H1 (cell line): ENCODE measurements around the gene PTEN. TPM values are rescaled to one million over a fixed set of nuclear protein-coding genes. Genes with fewer than 3 reads are reported as not detected.

ENCODE experiments used
- CTCF ChIA-PET: fragments of 300-600 bp; sonication (Branson Sonifier 250); formaldehyde crosslinking; loops from one replicate; lab custom pipeline; 2021; ENCODE audit not compliant: partially characterized antibody; lab: Charles Lee
- POLR2A ChIA-PET: fragments of 300-600 bp; sonication (Branson Sonifier 250); formaldehyde crosslinking; loops from one replicate; lab custom pipeline; 2021; ENCODE audit warnings: inconsistent platforms; ENCODE audit not compliant: partially characterized antibody; lab: Charles Lee
- DNase-seq, 2 experiments: peaks; one replicate each; pipeline versions ENCODE4 v3.0.0 to v3.0.0-alpha.2; 2010 to 2022; ENCODE audit warnings: low spot score in 2 of 2, low read depth in 1 of 2, mixed read lengths in 1 of 2
- FAIRE-seq: peaks from 2 replicates; lab custom pipeline; 2011; peaks lifted over from hg19 to GRCh38; lab: Jason Lieb, UNC
- H2AFZ ChIP-seq: 2 replicates; pipeline ENCODE4 v1.8.1; 2012; ENCODE audit warnings: low read length, inconsistent platforms
- H2AK5ac ChIP-seq: 2 replicates; pipeline ENCODE4 v1.6.1; 2013; ENCODE audit warnings: low read depth, low read length
- H2BK120ac ChIP-seq: replicated peaks from 2 replicates; pipeline ENCODE3; 2013; ENCODE audit warnings: low read depth, low read length, inconsistent platforms
- H2BK12ac ChIP-seq: 2 replicates; pipeline ENCODE4 v1.6.1; 2013; ENCODE audit warnings: low read depth, low read length
- H2BK15ac ChIP-seq: 2 replicates; pipeline ENCODE4 v1.6.1; 2013; ENCODE audit warnings: low read length
- H2BK20ac ChIP-seq: 2 replicates; pipeline ENCODE4 v1.6.1; 2013; ENCODE audit warnings: low read length
- H2BK5ac ChIP-seq: 2 replicates; pipeline ENCODE4 v1.6.1; 2013; ENCODE audit warnings: low read depth, low read length
- H3K14ac ChIP-seq: 2 replicates; pipeline ENCODE4 v1.6.1; 2013; ENCODE audit warnings: inconsistent platforms; ENCODE audit not compliant: insufficient read length
- H3K18ac ChIP-seq: 2 replicates; pipeline ENCODE4 v1.6.1; 2013; ENCODE audit warnings: low read length; ENCODE audit errors: extremely low read depth
- H3K23ac ChIP-seq: 2 replicates; pipeline ENCODE4 v1.6.1; 2013; ENCODE audit warnings: inconsistent platforms; ENCODE audit not compliant: insufficient read length
- H3K23me2 ChIP-seq: 2 replicates; pipeline ENCODE4 v1.6.1; 2013; ENCODE audit warnings: low read depth, low read length
- H3K27ac ChIP-seq: 2 replicates; pipeline ENCODE4 v1.6.1; 2011; ENCODE audit warnings: low read depth, low read length, inconsistent platforms
- H3K27me3 ChIP-seq, 4 experiments: replicated peaks in 1 of 4; 1 replicate in 1 of 4; 2 replicates in 3 of 4; pipeline versions ENCODE4 v1.6.1 to v1.8.1; 2011 to 2013; ENCODE audit warnings: low read length in 3 of 4, mild to moderate bottlenecking in 3 of 4, inconsistent platforms in 2 of 4, mixed read lengths in 2 of 4, moderate library complexity in 1 of 4; ENCODE audit not compliant: control insufficient read depth in 3 of 4, insufficient read depth in 3 of 4; ENCODE audit errors: extremely low read depth in 1 of 4
- H3K36me3 ChIP-seq, 4 experiments: 2 replicates each; pipeline versions ENCODE4 v1.6.1 to v1.8.1; 2011 to 2013; ENCODE audit warnings: mild to moderate bottlenecking in 4 of 4, low read length in 3 of 4, moderate library complexity in 2 of 4, control low read depth in 1 of 4, inconsistent platforms in 1 of 4; ENCODE audit not compliant: insufficient read depth in 4 of 4, control insufficient read depth in 2 of 4
- H3K4ac ChIP-seq: replicated peaks from 2 replicates; pipeline ENCODE3; 2013; ENCODE audit warnings: low read length, low read depth, mixed read lengths, inconsistent platforms; ENCODE audit not compliant: insufficient read length
- H3K4me1 ChIP-seq, 4 experiments: replicated peaks in 1 of 4; 1 replicate in 1 of 4; 2 replicates in 3 of 4; pipeline versions ENCODE4 v1.6.1 to v1.8.1; 2011 to 2013; ENCODE audit warnings: low read length in 3 of 4, inconsistent platforms in 2 of 4, mixed read lengths in 1 of 4; ENCODE audit not compliant: insufficient read depth in 4 of 4, control insufficient read depth in 3 of 4
- H3K4me2 ChIP-seq, 2 experiments: 2 replicates each; pipeline versions ENCODE4 v1.6.1 to v1.8.1; 2011 to 2013; ENCODE audit warnings: low read depth in 2 of 2, low read length in 2 of 2, control low read depth in 1 of 2, inconsistent platforms in 1 of 2, mild to moderate bottlenecking in 1 of 2; ENCODE audit not compliant: insufficient read depth in 1 of 2
- H3K4me3 ChIP-seq, 4 experiments: fragments of 200-600, 300-600 bp in 1 of 4; sonication (generic), shearing (Covaris generic), sonication (Bioruptor Twin) in 1 of 4; 2 replicates each; pipeline versions ENCODE4 v1.5.1 to v1.8.1; 2011 to 2016; ENCODE audit warnings: low read length in 4 of 4, low read depth in 3 of 4, control low read depth in 2 of 4, inconsistent platforms in 2 of 4, mild to moderate bottlenecking in 2 of 4, mixed read lengths in 1 of 4, moderate library complexity in 1 of 4; ENCODE audit not compliant: insufficient read depth in 2 of 4; ENCODE audit errors: extremely low read depth in 1 of 4
- H3K56ac ChIP-seq: replicated peaks from 2 replicates; pipeline ENCODE3; 2013; ENCODE audit warnings: low read depth, mild to moderate bottlenecking, mixed read lengths, low read length, inconsistent platforms; ENCODE audit not compliant: insufficient read length
- H3K79me1 ChIP-seq: 2 replicates; pipeline ENCODE4 v1.6.1; 2013; ENCODE audit warnings: low read depth, low read length, control low read depth
- H3K79me2 ChIP-seq, 2 experiments: 2 replicates each; pipeline versions ENCODE4 v1.6.1 to v1.8.1; 2012 to 2013; ENCODE audit warnings: low read length in 2 of 2, mild to moderate bottlenecking in 2 of 2, inconsistent platforms in 1 of 2; ENCODE audit not compliant: insufficient read depth in 2 of 2, control insufficient read depth in 1 of 2
- H3K9ac ChIP-seq, 4 experiments: replicated peaks in 1 of 4; 1 replicate in 1 of 4; 2 replicates in 3 of 4; pipeline versions ENCODE4 v1.6.1 to v1.8.1; 2011 to 2013; ENCODE audit warnings: low read depth in 3 of 4, low read length in 3 of 4, control low read depth in 2 of 4, mild to moderate bottlenecking in 2 of 4, moderate library complexity in 2 of 4, inconsistent platforms in 1 of 4; ENCODE audit errors: extremely low read depth in 1 of 4
- H3K9me3 ChIP-seq, 2 experiments: 2 replicates each; pipeline versions ENCODE4 v1.6.1 to v1.8.1; 2012 to 2013; ENCODE audit warnings: mild to moderate bottlenecking in 2 of 2, moderate library complexity in 2 of 2, control low read depth in 1 of 2, inconsistent platforms in 1 of 2, low read depth in 1 of 2, low read length in 1 of 2, mixed read lengths in 1 of 2; ENCODE audit not compliant: insufficient read depth in 2 of 2
- H4K20me1 ChIP-seq, 2 experiments: replicated peaks in 1 of 2; 2 replicates each; pipeline versions ENCODE3 to v1.8.1; 2011 to 2013; ENCODE audit warnings: inconsistent platforms in 2 of 2, low read length in 2 of 2, mild to moderate bottlenecking in 1 of 2; ENCODE audit not compliant: insufficient read depth in 2 of 2, control insufficient read depth in 1 of 2
- H4K5ac ChIP-seq: 2 replicates; pipeline ENCODE4 v1.6.1; 2013; ENCODE audit warnings: low read length, low read depth, mixed read lengths, inconsistent platforms; ENCODE audit not compliant: insufficient read length
- H4K8ac ChIP-seq: 2 replicates; pipeline ENCODE4 v1.8.0; 2013; ENCODE audit warnings: mild to moderate bottlenecking, moderate library complexity, low read length, inconsistent platforms; ENCODE audit not compliant: insufficient read depth; ENCODE audit errors: extremely low read depth
- H4K91ac ChIP-seq: replicated peaks from 2 replicates; pipeline ENCODE3; 2013; ENCODE audit warnings: low read length, mixed read lengths, inconsistent platforms; ENCODE audit not compliant: insufficient read length
- ATF2 ChIP-seq: IDR thresholded peaks from 2 replicates; pipeline ENCODE4 v1.6.1; 2012; ENCODE audit warnings: low read length, inconsistent platforms
- CBX5 ChIP-seq: fragments of 300-800, 300-1000 bp; sonication (generic); IDR thresholded peaks from 2 replicates; pipeline ENCODE4 v1.7.1; 2016; ENCODE audit warnings: antibody characterized with exemption, low read length, low read depth
- CBX8 ChIP-seq: fragments of 300-800, 300-1000 bp; sonication (generic); IDR thresholded peaks from 2 replicates; pipeline ENCODE4 v1.7.1; 2016; ENCODE audit warnings: low read depth, low read length, borderline replicate concordance
- CHD2 ChIP-seq: IDR thresholded peaks from 2 replicates; pipeline ENCODE4 v1.6.1; 2012; ENCODE audit warnings: low read length, improper control_type of control experiment
- FOSL1 ChIP-seq: IDR thresholded peaks from 2 replicates; pipeline ENCODE4 v1.6.1; 2011; ENCODE audit warnings: mild to moderate bottlenecking, low read depth, low read length, moderate library complexity; ENCODE audit not compliant: insufficient read depth
- KDM4A ChIP-seq: IDR thresholded peaks from one replicate; pipeline ENCODE4 v1.7.1; 2012; ENCODE audit warnings: low read depth, mild to moderate bottlenecking, moderate library complexity, low read length, inconsistent platforms; ENCODE audit not compliant: severe bottlenecking
- POU5F1 ChIP-seq: IDR thresholded peaks from 2 replicates; pipeline ENCODE4 v1.6.1; 2011; ENCODE audit warnings: low read depth, mild to moderate bottlenecking, low read length, moderate library complexity
- RBBP5 ChIP-seq: IDR thresholded peaks from 2 replicates; pipeline ENCODE4 v1.7.1; 2012; ENCODE audit warnings: low read depth, mild to moderate bottlenecking, inconsistent platforms, low read length, moderate library complexity, borderline replicate concordance
- SAP30 ChIP-seq: fragments of 300-600 bp; sonication (generic); IDR thresholded peaks from 2 replicates; pipeline ENCODE4 v1.7.1; 2012; ENCODE audit warnings: low read length, moderate library complexity, mild to moderate bottlenecking, inconsistent platforms; ENCODE audit not compliant: insufficient read depth, insufficient replicate concordance
- SIRT6 ChIP-seq: IDR thresholded peaks from one replicate; pipeline ENCODE4 v1.7.1; 2012; ENCODE audit warnings: low read length, inconsistent platforms
- SIX5 ChIP-seq: IDR thresholded peaks from 2 replicates; pipeline ENCODE4 v1.6.1; 2011; ENCODE audit warnings: mild to moderate bottlenecking, low read depth, low read length
- SUZ12 ChIP-seq: fragments of 200-600 bp; sonication (generic); IDR thresholded peaks from 2 replicates; pipeline ENCODE4 v1.6.1; 2012; ENCODE audit warnings: mild to moderate bottlenecking, inconsistent platforms, low read length, moderate library complexity, mixed read lengths
- TAF7 ChIP-seq: optimal IDR thresholded peaks from 2 replicates; pipeline ENCODE3; 2011; ENCODE audit warnings: low read depth, mild to moderate bottlenecking, inconsistent platforms, low read length, moderate library complexity, borderline replicate concordance
- TCF12 ChIP-seq: IDR thresholded peaks from 2 replicates; pipeline ENCODE4 v1.6.1; 2011; ENCODE audit warnings: low read depth, mild to moderate bottlenecking, low read length
- polyA plus RNA-seq, 7 experiments: library from polyadenylated mRNA; depleted of rRNA in 3 of 7; stranded (reverse) in 5 of 7; unstranded in 2 of 7; fragments of >200 nt in 5 of 7; fragments of 200-250 nt in 2 of 7; gene quantifications; 1 replicate in 5 of 7; 2 replicates in 1 of 7; 4 replicates in 1 of 7; pipeline versions ENCODE4 v1.2.1 to v1.2.3, GENCODE V29; 2011 to 2013; ENCODE audit warnings: missing spikeins in 2 of 7, mixed read lengths in 2 of 7
- total RNA-seq: library from RNA; stranded (reverse); fragmentation: NEBNext Ultra II Directional; extraction: Animal tissue kit (Norgen Biotek cat#: 25700); gene quantifications from 2 replicates; pipeline ENCODE4 v1.2.1, GENCODE V29; 2021

The PTEN gene
- total and polyA plus RNA-seq, 2 of the 8 experiments (the other 6 are each of a cell fraction or from before 2014, with no cell fraction given), result 6.3 to 48.7 TPM

- Histone ChIP-seq H3K79me2 (peaks cover 0 to 2% of the 10 kb centered on the region in 2 experiments; a peak in 1 of 4 replicates), H3K23ac (no peak overlapping the region), H2BK20ac (no peak overlapping the region), H3K4me1 (0 out of 7 replicates have a peak, but pooled peaks cover 0 to 2% (median 0%) of the 10 kb centered on the region in 4 experiments), H3K4me3 (no peak overlapping the region), H2BK12ac (no peak overlapping the region), H4K8ac (no peak overlapping the region), H3K9me3 (no peaks in the 10 kb centered on the region), H2AFZ (no peak overlapping the region), H2BK15ac (no peak overlapping the region), H3K27ac (no peak overlapping the region), H3K4me2 (no peak overlapping the region), H3K4ac (no peak overlapping the region), H3K27me3 (no peaks in the 10 kb centered on the region), H3K9ac (no peak overlapping the region), H3K14ac (no peak overlapping the region), H3K36me3 (peaks cover 0 to 29% (median 8%) of the 10 kb centered on the region in 4 experiments; a peak in 4 of 8 replicates), H2BK120ac (no peak overlapping the region), H2BK5ac (no peak overlapping the region), H3K18ac (no peak overlapping the region), H3K23me2 (no peaks in the 10 kb centered on the region), H3K79me1 (no peaks in the 10 kb centered on the region), H2AK5ac (no peak overlapping the region), H4K20me1 (no peaks in the 10 kb centered on the region), H4K5ac (no peak overlapping the region), H4K91ac (no peak overlapping the region), H3K56ac (no peak overlapping the region)
- DNase-seq (no peak), FAIRE-seq (no peak)
- ChIA-PET CTCF (interaction anchor here (1.3 kb wide), 1 partner anchor 105 kb away, joined by 3 read pairs; no protein-coding TSS in a partner anchor), POLR2A (no interaction called here)
- TF ChIP-seq SIX5, result no peak
- TF ChIP-seq TAF7, result no peak
- no peak for TF ChIP-seq RBBP5
- TF ChIP-seq SUZ12, result no peak
- TF ChIP-seq KDM4A, result no peak
- TF ChIP-seq ATF2, result no peak
- no peak for TF ChIP-seq CHD2
- no peak for TF ChIP-seq FOSL1
- no peak for TF ChIP-seq SAP30
- TF ChIP-seq CBX5, result no peak
- no peak for TF ChIP-seq CBX8
- TF ChIP-seq SIRT6, result no peak
- no peak for TF ChIP-seq POU5F1
- TF ChIP-seq TCF12, result no peak
These were observed 92.6 kb downstream of the PTEN start for GRCh38 chr10:87956055-87956454.
